Activated T-helper 2 cell treated with anti-CD3 and anti-CD28 coated beads, Interferon-gamma antibody, Interleukin-2, Interleukin-4, amounts not matched to agents 10 μg/mL and 5 μg/mL and 100 μg/mL, durations not matched to agents 14 hours and 24 hours and 36 hours (primary cell): ENCODE results near the gene CDIP1. TPM values are rescaled to one million over a fixed set of nuclear protein-coding genes. Genes with fewer than 3 reads are reported as not detected.

Source experiments
- DNase-seq: peaks from one replicate; pipeline ENCODE4 v3.0.0; 2021; ENCODE audit warnings: low spot score
- H3K27ac Mint-ChIP-seq: one replicate; pipeline ENCODE4 v1.8.0; 2021; ENCODE audit warnings: mixed read lengths
- H3K27me3 Mint-ChIP-seq: one replicate; pipeline ENCODE4 v1.8.0; 2021; ENCODE audit warnings: low read depth, mixed read lengths
- H3K36me3 Mint-ChIP-seq: one replicate; pipeline ENCODE4 v1.8.0; 2021; ENCODE audit warnings: low read depth, mixed read lengths
- H3K4me1 Mint-ChIP-seq: one replicate; pipeline ENCODE4 v1.8.0; 2021; ENCODE audit warnings: low read depth, mixed read lengths
- H3K4me3 Mint-ChIP-seq: one replicate; pipeline ENCODE4 v1.8.0; 2021; ENCODE audit warnings: low read depth, mild to moderate bottlenecking, moderate library complexity, mixed read lengths
- H3K9me3 Mint-ChIP-seq: one replicate; pipeline ENCODE4 v1.8.0; 2021; ENCODE audit warnings: mixed read lengths
- intact Hi-C: fragments of 100-400 bp; cut with micrococcal nuclease; formaldehyde crosslinking; loops from one replicate; pipeline ENCODE4 v1.15.1; 2023
- total RNA-seq: library from RNA; stranded (reverse); gene quantifications from 2 replicates; pipeline ENCODE4 v1.2.3, GENCODE V29; 2022

CDIP1 gene
- total RNA-seq, 1 donor from 2014 or later = 46.0 TPM

GRCh38 chr16:4508806-4509205, 29.8 kb downstream of the CDIP1 start:
- no peaks in the 10 kb centered on the region for H3K9me3 Mint-ChIP-seq
- intact Hi-C loops = no loop called here
- peaks cover 37% of the 10 kb centered on the region for H3K4me1 Mint-ChIP-seq
- peaks cover 60% of the 10 kb centered on the region for H3K36me3 Mint-ChIP-seq
- DNase-seq = no peak
- no peak overlapping the region for H3K27ac Mint-ChIP-seq
- no peaks in the 10 kb centered on the region for H3K27me3 Mint-ChIP-seq
- H3K4me3 Mint-ChIP-seq = no peak overlapping the region

DNA sequence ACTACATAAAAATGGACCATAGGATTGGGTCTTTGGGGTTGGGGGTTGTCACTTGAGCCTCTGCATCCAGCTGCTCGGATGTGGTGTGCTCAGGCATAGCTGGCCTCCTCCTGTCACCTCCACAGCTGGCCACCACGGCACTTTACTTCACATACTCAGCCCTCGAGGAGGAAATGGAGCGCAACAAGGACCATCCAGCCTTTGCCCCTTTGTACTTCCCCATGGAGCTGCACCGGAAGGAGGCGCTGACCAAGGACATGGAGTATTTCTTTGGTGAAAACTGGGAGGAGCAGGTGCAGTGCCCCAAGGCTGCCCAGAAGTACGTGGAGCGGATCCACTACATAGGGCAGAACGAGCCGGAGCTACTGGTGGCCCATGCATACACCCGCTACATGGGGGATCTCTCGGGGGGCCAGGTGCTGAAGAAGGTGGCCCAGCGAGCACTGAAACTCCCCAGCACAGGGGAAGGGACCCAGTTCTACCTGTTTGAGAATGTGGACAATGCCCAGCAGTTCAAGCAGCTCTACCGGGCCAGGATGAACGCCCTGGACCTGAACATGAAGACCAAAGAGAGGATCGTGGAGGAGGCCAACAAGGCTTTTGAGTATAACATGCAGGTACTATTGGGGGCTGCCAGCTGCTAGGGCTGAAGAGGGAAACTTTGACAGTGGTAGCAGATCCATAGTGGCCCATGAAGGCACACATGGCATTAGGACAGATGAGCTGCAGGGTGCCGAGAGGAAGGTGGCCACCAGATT, 30.8 kb downstream of the CDIP1 start:
- no peak overlapping the region for H3K4me3 Mint-ChIP-seq
- peaks cover 39% of the 10 kb centered on the region for H3K4me1 Mint-ChIP-seq
- no peaks in the 10 kb centered on the region for H3K9me3 Mint-ChIP-seq
- H3K27ac Mint-ChIP-seq = peak overlapping the region; percentile 28
- peaks cover 55% of the 10 kb centered on the region for H3K36me3 Mint-ChIP-seq
- no peaks in the 10 kb centered on the region for H3K27me3 Mint-ChIP-seq
- DNase-seq = no peak
- intact Hi-C loops = loop anchor here (2.0 kb wide), 1 partner anchor 29 kb away; no protein-coding TSS in a partner anchor

DNA sequence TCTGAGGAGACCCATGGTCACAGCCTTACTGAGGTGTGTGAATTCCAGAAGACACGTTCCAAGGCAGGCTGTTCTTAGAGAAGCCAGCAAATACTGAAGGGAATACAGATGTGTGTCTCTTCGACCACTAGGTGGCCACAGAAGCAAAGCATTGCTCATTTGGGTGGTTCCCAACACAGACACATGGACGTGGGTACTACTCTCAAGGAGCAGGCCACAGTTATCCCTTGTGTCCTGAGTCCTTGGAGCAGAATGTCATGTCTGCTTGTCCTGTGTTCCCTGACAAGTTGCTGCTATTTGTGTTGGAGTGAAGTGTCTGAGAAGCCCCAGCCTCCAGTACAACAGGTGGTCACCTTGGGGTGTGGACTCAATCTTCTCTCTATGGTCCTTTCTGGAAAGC, 32.1 kb downstream of the CDIP1 start:
- DNase-seq = peak; percentile 48
- Mint-ChIP-seq H3K36me3 (peaks cover 43% of the 10 kb centered on the region), H3K4me1 (peaks cover 47% of the 10 kb centered on the region), H3K4me3 (peak overlapping the region; percentile 22), H3K27ac (peak overlapping the region; percentile 85), H3K27me3 (no peaks in the 10 kb centered on the region), H3K9me3 (no peaks in the 10 kb centered on the region)
- intact Hi-C loops = loop anchor here (1.0 to 2.0 kb wide), 3 partner anchors 30 to 79 kb away; no protein-coding TSS in a partner anchor

DNA sequence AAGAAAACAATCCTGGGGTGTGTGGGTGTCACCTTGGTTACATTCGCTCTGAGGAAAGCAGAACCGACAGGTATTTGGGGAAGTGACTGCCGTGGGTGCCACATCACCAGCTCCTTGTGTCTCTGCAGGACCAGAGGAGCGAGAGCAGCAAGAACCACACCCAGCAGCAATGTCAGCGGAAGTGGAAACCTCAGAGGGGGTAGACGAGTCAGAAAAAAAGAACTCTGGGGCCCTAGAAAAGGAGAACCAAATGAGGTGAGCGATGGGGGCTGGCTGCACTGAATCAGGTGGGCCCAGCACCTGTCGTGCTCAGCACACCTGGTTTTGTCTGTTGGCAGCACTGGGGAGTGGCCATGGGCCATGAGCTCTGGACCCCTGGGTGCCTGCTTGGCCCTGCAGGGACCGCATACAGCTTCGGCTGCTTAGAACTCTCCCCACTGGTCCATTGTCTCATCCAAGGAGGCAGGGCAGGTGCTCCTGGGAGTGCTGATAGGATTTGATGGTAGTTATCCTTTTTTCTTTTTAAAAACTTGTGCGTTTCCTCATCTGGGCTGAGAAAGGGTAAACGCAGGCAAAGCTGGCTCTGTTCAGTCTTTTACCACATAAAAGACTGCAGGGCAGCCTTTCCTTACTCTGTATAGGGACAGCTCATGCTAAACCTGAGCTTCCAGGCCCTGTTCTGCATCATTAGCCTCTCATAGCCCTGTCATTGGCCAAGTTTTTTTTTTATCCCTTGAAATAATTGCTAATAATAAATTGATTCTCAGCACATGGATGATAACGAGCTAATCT, 33.0 kb downstream of the CDIP1 start:
- Mint-ChIP-seq H3K4me1 (peaks cover 46% of the 10 kb centered on the region), H3K9me3 (no peaks in the 10 kb centered on the region), H3K36me3 (peaks cover 34% of the 10 kb centered on the region), H3K27ac (peak overlapping the region; percentile 85), H3K27me3 (no peaks in the 10 kb centered on the region), H3K4me3 (peak overlapping the region; percentile 50)
- intact Hi-C loops = loop anchor here (1.0 to 2.0 kb wide), 3 partner anchors 31 to 80 kb away; no protein-coding TSS in a partner anchor
- peak; percentile 73 for DNase-seq

DNA sequence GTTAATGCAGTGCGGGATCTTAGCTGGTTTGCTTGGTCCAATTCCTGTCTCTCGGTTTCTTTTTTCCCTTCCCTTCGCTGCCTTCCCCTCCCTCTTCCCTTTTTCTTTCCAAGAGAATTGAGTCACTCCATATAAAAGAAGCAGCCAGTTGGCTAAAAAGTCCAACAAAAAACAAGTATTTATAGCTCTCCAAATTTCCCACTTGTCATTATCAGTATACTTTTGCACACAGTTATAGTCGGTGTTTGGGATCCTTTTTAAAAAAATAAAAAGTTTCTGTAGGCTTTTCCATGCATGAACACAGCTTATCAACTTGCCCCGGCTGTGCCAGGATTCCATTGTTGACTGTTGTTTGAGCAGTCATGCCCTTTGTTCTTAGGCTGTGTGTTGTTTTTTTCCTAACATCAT, 37.5 kb downstream of the CDIP1 start:
- H3K36me3 Mint-ChIP-seq = peaks cover 22% of the 10 kb centered on the region
- no peak overlapping the region for H3K4me3 Mint-ChIP-seq
- intact Hi-C loops = loop anchor here (2.0 kb wide), 1 partner anchor 24 kb away; the partner anchor contains the start of gene HMOX2
- H3K4me1 Mint-ChIP-seq = peaks cover 57% of the 10 kb centered on the region
- no peaks in the 10 kb centered on the region for H3K9me3 Mint-ChIP-seq
- no peaks in the 10 kb centered on the region for H3K27me3 Mint-ChIP-seq
- DNase-seq = no peak
- H3K27ac Mint-ChIP-seq = no peak overlapping the region

GRCh38 chr16:4500272-4500671, 38.3 kb downstream of the CDIP1 start:
- H3K27me3 Mint-ChIP-seq = no peaks in the 10 kb centered on the region
- no peak overlapping the region for H3K4me3 Mint-ChIP-seq
- H3K4me1 Mint-ChIP-seq = peaks cover 50% of the 10 kb centered on the region
- no peaks in the 10 kb centered on the region for H3K9me3 Mint-ChIP-seq
- no peak for DNase-seq
- intact Hi-C loops = loop anchor here (2.0 kb wide), 1 partner anchor 23 kb away; the partner anchor contains the start of gene HMOX2
- no peak overlapping the region for H3K27ac Mint-ChIP-seq
- H3K36me3 Mint-ChIP-seq = peaks cover 20% of the 10 kb centered on the region

DNA sequence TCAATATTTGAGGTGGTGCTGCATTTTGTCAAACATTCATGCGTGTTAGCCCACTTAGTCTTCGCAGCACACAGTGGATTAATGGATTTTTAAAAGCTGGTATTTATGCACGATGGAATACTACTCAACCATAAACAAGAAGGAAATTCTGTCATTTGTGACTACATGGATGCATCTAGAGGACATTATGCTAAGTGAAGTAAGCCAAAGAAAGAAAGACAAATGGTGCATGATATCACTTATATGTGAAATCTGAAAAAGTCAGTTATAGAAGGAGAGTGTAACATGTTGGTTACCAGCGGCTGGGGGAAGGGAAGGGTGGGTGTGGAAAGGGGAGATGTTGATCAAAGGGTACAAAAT, 39.4 kb downstream of the CDIP1 start:
- intact Hi-C loops = no loop called here
- H3K4me1 Mint-ChIP-seq = peaks cover 49% of the 10 kb centered on the region
- H3K27ac Mint-ChIP-seq = no peak overlapping the region
- H3K27me3 Mint-ChIP-seq = no peaks in the 10 kb centered on the region
- H3K36me3 Mint-ChIP-seq = peaks cover 20% of the 10 kb centered on the region
- DNase-seq = no peak
- H3K4me3 Mint-ChIP-seq = no peak overlapping the region
- H3K9me3 Mint-ChIP-seq = no peaks in the 10 kb centered on the region

GRCh38 chr16:4498546-4499195, 39.9 kb downstream of the CDIP1 start:
- no peaks in the 10 kb centered on the region for H3K9me3 Mint-ChIP-seq
- peaks cover 45% of the 10 kb centered on the region for H3K4me1 Mint-ChIP-seq
- intact Hi-C loops = no loop called here
- no peak overlapping the region for H3K27ac Mint-ChIP-seq
- no peak overlapping the region for H3K4me3 Mint-ChIP-seq
- no peak for DNase-seq
- H3K36me3 Mint-ChIP-seq = peaks cover 20% of the 10 kb centered on the region
- H3K27me3 Mint-ChIP-seq = no peaks in the 10 kb centered on the region

DNA sequence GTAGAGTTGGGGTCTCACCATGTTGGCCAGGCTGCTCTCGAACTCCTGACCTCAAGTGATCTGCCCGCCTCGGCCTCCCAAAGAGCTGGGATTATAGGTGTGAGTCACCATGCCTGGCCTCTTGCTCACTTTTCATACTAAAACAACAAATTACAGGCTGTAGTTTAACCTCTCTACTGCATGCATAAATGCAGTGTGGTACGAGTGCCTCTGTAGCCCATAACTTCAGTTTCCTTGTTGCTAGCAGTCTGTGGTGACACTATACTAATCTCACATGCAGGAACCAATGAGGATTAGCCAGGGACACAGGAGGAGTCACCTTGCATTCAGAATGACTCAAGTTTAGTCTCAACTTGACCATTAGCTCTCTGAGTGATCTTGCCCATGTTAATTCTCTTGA, 42.3 kb downstream of the CDIP1 start:
- H3K9me3 Mint-ChIP-seq = no peaks in the 10 kb centered on the region
- H3K27ac Mint-ChIP-seq = no peak overlapping the region
- intact Hi-C loops = no loop called here
- peaks cover 30% of the 10 kb centered on the region for H3K36me3 Mint-ChIP-seq
- H3K27me3 Mint-ChIP-seq = no peaks in the 10 kb centered on the region
- DNase-seq = no peak
- peaks cover 30% of the 10 kb centered on the region for H3K4me1 Mint-ChIP-seq
- H3K4me3 Mint-ChIP-seq = no peak overlapping the region

DNA sequence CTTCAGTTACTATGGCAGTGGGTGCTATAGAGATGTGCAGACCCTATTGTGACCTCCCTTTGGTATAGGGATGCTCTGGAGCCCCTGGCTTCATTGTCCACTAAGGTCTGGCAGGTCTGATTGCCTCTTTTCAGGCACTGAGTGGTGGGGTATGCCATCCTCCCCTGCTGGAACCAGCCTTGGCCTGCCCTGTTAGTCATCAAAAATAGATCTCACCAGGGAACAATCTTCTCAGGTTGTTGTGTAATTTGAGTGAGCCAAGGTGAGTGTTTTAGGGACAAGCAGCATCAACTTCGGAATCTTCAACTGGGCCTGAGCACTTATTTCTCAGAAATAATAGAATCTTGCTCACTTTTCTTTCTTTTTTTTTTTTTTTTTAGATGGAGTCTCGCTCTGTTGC, 42.8 kb downstream of the CDIP1 start:
- no peak overlapping the region for H3K4me3 Mint-ChIP-seq
- intact Hi-C loops = no loop called here
- peaks cover 33% of the 10 kb centered on the region for H3K36me3 Mint-ChIP-seq
- peaks cover 30% of the 10 kb centered on the region for H3K4me1 Mint-ChIP-seq
- no peak for DNase-seq
- H3K27me3 Mint-ChIP-seq = no peaks in the 10 kb centered on the region
- H3K27ac Mint-ChIP-seq = no peak overlapping the region
- H3K9me3 Mint-ChIP-seq = no peaks in the 10 kb centered on the region

DNA sequence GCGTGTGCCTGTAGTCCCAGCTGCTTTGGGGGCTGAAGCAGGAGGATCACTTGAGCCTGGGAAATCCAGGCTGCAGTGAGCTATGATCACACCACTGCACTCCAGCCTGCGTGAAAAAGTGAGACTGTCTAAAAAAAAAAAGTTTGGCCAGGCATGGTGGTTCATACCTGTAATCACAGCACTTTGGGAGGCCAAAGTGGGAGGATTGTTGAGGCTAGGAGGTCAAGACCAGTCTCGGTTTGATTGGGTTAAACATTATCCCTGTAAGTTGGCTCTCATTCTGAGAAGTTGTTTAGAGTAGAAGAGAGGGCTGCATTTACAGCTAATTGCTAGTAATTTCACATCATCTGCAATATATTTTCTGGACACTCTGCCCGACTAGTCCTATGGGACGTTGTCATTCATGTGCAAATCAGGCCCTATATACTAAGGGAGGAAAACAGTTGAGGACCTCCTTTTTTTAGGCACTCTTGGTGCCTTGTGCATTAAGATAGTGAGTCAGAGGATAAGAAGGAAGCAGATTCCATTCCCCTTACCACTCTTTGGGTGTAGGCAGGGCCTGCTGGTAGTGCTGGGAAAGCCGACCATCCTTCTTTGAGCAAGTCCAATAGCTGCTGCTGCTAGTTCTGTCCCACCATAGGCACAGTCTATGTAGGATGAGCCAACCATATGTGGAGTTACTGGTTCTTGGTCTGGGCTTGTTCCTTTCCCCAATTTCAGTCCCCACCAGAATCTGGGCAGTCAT, 43.7 kb downstream of the CDIP1 start:
- Mint-ChIP-seq H3K4me3 (no peak overlapping the region), H3K36me3 (peaks cover 41% of the 10 kb centered on the region), H3K27ac (no peak overlapping the region), H3K27me3 (no peaks in the 10 kb centered on the region), H3K9me3 (no peaks in the 10 kb centered on the region), H3K4me1 (peaks cover 26% of the 10 kb centered on the region)
- no peak for DNase-seq
- intact Hi-C loops = no loop called here

- DNase-seq = no peak
- Mint-ChIP-seq H3K36me3 (peaks cover 41% of the 10 kb centered on the region), H3K27ac (no peak overlapping the region)
These were observed 46.7 kb downstream of the CDIP1 start for GRCh38 chr16:4491898-4492297.

More at GRCh38 chr16:4491898-4492297, 46.7 kb downstream of the CDIP1 start:
- Mint-ChIP-seq H3K4me3 (no peak overlapping the region), H3K9me3 (no peaks in the 10 kb centered on the region), H3K4me1 (peaks cover 28% of the 10 kb centered on the region), H3K27me3 (no peaks in the 10 kb centered on the region)
- intact Hi-C loops = no loop called here
